ENCODE measurements around the gene PSMB5.

Gene PSMB5

DNA sequence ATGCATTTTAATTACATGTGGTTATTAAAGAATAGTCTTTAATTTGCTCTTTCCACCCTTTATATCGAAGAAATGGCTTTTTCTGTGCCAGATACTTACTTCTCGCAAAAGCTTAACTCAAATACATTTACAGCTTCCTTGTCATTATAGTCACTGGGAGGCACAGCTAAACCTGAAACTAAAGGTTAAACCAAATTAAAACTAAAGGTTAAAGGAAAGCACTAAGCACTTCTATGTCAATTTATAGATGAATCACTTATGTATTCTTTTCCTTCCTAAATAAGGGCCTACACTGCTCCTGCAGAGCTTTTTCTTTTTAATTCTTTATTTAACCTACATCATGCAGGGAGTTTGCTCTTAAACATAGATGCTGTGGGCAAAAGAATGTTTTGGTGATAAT is 33.8 kb downstream of the PSMB5 start:
- Histone ChIP-seq H2BK5ac (ENCODE audit: low read depth, low read length, poor library complexity, severe bottlenecking) (no peak overlapping the region), H3K27ac (ENCODE audit: low read length, poor library complexity, severe bottlenecking) (no peak overlapping the region), H3K4me1 (ENCODE audit: control insufficient read depth, insufficient read depth, low read depth, low read length) (no peaks in the 10 kb centered on the region), H3K9me3 (ENCODE audit: control insufficient read depth, low read length) (no peaks in the 10 kb centered on the region), H3K4ac (ENCODE audit: low read depth in 1 of 2, low read length in 2 of 2) (no peak overlapping the region), H2BK12ac (ENCODE audit: low read length in 2 of 2) (no peak overlapping the region), H3K14ac (ENCODE audit: low read length in 2 of 2) (no peak overlapping the region), H4K8ac (ENCODE audit: low read length) (no peak overlapping the region), H3K79me1 (replicated peaks; ENCODE audit: low read length, poor library complexity, severe bottlenecking) (no peaks in the 10 kb centered on the region), H3K4me3 (ENCODE audit: insufficient read depth in 1 of 2, low read depth in 1 of 2, low read length in 2 of 2) (no peak overlapping the region), H3K27me3 (ENCODE audit: control insufficient read depth in 1 of 2, insufficient read depth in 1 of 2, low read length in 2 of 2) (peaks cover 0 to 7% of the 10 kb centered on the region in 2 experiments), H3K9ac (ENCODE audit: low read length) (no peak overlapping the region), H3K36me3 (ENCODE audit: control insufficient read depth in 1 of 2, insufficient read depth in 2 of 2, low read depth in 1 of 2, low read length in 2 of 2) (peaks cover 0 to 8% of the 10 kb centered on the region in 2 experiments), H2BK120ac (ENCODE audit: low read depth, low read length) (no peak overlapping the region), H3K4me2 (ENCODE audit: low read length, poor library complexity, severe bottlenecking) (no peak overlapping the region), H3K18ac (ENCODE audit: low read depth in 1 of 2, low read length in 2 of 2) (no peak overlapping the region), H2BK15ac (ENCODE audit: low read depth, poor library complexity, severe bottlenecking) (no peak overlapping the region), H2AFZ (ENCODE audit: low read depth, low read length) (no peak overlapping the region), H2AK5ac (ENCODE audit: low read length, severe bottlenecking) (no peak overlapping the region), H3K23ac (ENCODE audit: low read length in 2 of 2) (no peak overlapping the region), H4K91ac (ENCODE audit: low read length) (no peak overlapping the region)
- DNase-seq, result no peak
- WGBS, result 100% methylated on average over 2 of the region's 2 CpGs

GRCh38 chr14:22998329-22999012 is 36.2 kb downstream of the PSMB5 start:
- Histone ChIP-seq H3K4me2 (ENCODE audit: low read length, poor library complexity, severe bottlenecking) (no peak overlapping the region), H2BK15ac (ENCODE audit: low read depth, poor library complexity, severe bottlenecking) (peak overlapping the region; percentile 33), H3K4ac (ENCODE audit: low read depth in 1 of 2, low read length in 2 of 2) (no peak overlapping the region), H3K27me3 (ENCODE audit: control insufficient read depth in 1 of 2, insufficient read depth in 1 of 2, low read length in 2 of 2) (peaks cover 0 to 7% of the 10 kb centered on the region in 2 experiments), H3K14ac (ENCODE audit: low read length in 2 of 2) (no peak overlapping the region), H2AK5ac (ENCODE audit: low read length, severe bottlenecking) (no peak overlapping the region), H2BK5ac (ENCODE audit: low read depth, low read length, poor library complexity, severe bottlenecking) (no peak overlapping the region), H3K4me1 (ENCODE audit: control insufficient read depth, insufficient read depth, low read depth, low read length) (peaks cover 5% of the 10 kb centered on the region), H3K9me3 (ENCODE audit: control insufficient read depth, low read length) (no peaks in the 10 kb centered on the region), H2AFZ (ENCODE audit: low read depth, low read length) (no peak overlapping the region), H3K18ac (ENCODE audit: low read depth in 1 of 2, low read length in 2 of 2) (no peak overlapping the region), H2BK120ac (ENCODE audit: low read depth, low read length) (no peak overlapping the region), H3K27ac (ENCODE audit: low read length, poor library complexity, severe bottlenecking) (no peak overlapping the region), H3K36me3 (ENCODE audit: control insufficient read depth in 1 of 2, insufficient read depth in 2 of 2, low read depth in 1 of 2, low read length in 2 of 2) (peaks cover 0 to 8% of the 10 kb centered on the region in 2 experiments), H3K23ac (ENCODE audit: low read length in 2 of 2) (no peak overlapping the region), H2BK12ac (ENCODE audit: low read length in 2 of 2) (no peak overlapping the region), H4K91ac (ENCODE audit: low read length) (peak overlapping the region; percentile 49), H3K9ac (ENCODE audit: low read length) (no peak overlapping the region), H3K79me1 (replicated peaks; ENCODE audit: low read length, poor library complexity, severe bottlenecking) (no peaks in the 10 kb centered on the region), H4K8ac (ENCODE audit: low read length) (no peak overlapping the region), H3K4me3 (ENCODE audit: insufficient read depth in 1 of 2, low read depth in 1 of 2, low read length in 2 of 2) (no peak overlapping the region)
- DNase-seq, result no peak
- 95% methylated on average over 16 of the region's 16 CpGs for WGBS

- no peaks in the 10 kb centered on the region for H3K9me3 ChIP-seq (ENCODE audit: control insufficient read depth, low read length)
- no peak overlapping the region for H2BK12ac ChIP-seq (ENCODE audit: low read length in 2 of 2)
- no peak overlapping the region for H3K18ac ChIP-seq (ENCODE audit: low read depth in 1 of 2, low read length in 2 of 2)
- no peak overlapping the region for H2BK5ac ChIP-seq (ENCODE audit: low read depth, low read length, poor library complexity, severe bottlenecking)
- H2AFZ ChIP-seq (ENCODE audit: low read depth, low read length), result no peak overlapping the region
- H3K4me1 ChIP-seq (ENCODE audit: control insufficient read depth, insufficient read depth, low read depth, low read length), result peaks cover 5% of the 10 kb centered on the region
- no peak overlapping the region for H2BK120ac ChIP-seq (ENCODE audit: low read depth, low read length)
- H3K4me3 ChIP-seq (ENCODE audit: insufficient read depth in 1 of 2, low read depth in 1 of 2, low read length in 2 of 2), result no peak overlapping the region
- 94% methylated on average over 6 of the region's 9 CpGs for WGBS
- H3K4ac ChIP-seq (ENCODE audit: low read depth in 1 of 2, low read length in 2 of 2), result no peak overlapping the region
- H4K8ac ChIP-seq (ENCODE audit: low read length), result no peak overlapping the region
- H3K27ac ChIP-seq (ENCODE audit: low read length, poor library complexity, severe bottlenecking), result no peak overlapping the region
- no peak overlapping the region for H3K14ac ChIP-seq (ENCODE audit: low read length in 2 of 2)
- no peak overlapping the region for H3K23ac ChIP-seq (ENCODE audit: low read length in 2 of 2)
- H3K4me2 ChIP-seq (ENCODE audit: low read length, poor library complexity, severe bottlenecking), result no peak overlapping the region
- no peak overlapping the region for H4K91ac ChIP-seq (ENCODE audit: low read length)
- peaks cover 0 to 8% of the 10 kb centered on the region in 2 experiments for H3K36me3 ChIP-seq (ENCODE audit: control insufficient read depth in 1 of 2, insufficient read depth in 2 of 2, low read depth in 1 of 2, low read length in 2 of 2)
- no peak overlapping the region for H2BK15ac ChIP-seq (ENCODE audit: low read depth, poor library complexity, severe bottlenecking)
- H3K79me1 ChIP-seq (replicated peaks; ENCODE audit: low read length, poor library complexity, severe bottlenecking), result no peaks in the 10 kb centered on the region
- H2AK5ac ChIP-seq (ENCODE audit: low read length, severe bottlenecking), result no peak overlapping the region
- H3K27me3 ChIP-seq (ENCODE audit: control insufficient read depth in 1 of 2, insufficient read depth in 1 of 2, low read length in 2 of 2), result peaks cover 0 to 7% of the 10 kb centered on the region in 2 experiments
- H3K9ac ChIP-seq (ENCODE audit: low read length), result no peak overlapping the region
- DNase-seq, result no peak
Observed at GRCh38 chr14:22997676-22998323, 36.9 kb downstream of the PSMB5 start.

DNA sequence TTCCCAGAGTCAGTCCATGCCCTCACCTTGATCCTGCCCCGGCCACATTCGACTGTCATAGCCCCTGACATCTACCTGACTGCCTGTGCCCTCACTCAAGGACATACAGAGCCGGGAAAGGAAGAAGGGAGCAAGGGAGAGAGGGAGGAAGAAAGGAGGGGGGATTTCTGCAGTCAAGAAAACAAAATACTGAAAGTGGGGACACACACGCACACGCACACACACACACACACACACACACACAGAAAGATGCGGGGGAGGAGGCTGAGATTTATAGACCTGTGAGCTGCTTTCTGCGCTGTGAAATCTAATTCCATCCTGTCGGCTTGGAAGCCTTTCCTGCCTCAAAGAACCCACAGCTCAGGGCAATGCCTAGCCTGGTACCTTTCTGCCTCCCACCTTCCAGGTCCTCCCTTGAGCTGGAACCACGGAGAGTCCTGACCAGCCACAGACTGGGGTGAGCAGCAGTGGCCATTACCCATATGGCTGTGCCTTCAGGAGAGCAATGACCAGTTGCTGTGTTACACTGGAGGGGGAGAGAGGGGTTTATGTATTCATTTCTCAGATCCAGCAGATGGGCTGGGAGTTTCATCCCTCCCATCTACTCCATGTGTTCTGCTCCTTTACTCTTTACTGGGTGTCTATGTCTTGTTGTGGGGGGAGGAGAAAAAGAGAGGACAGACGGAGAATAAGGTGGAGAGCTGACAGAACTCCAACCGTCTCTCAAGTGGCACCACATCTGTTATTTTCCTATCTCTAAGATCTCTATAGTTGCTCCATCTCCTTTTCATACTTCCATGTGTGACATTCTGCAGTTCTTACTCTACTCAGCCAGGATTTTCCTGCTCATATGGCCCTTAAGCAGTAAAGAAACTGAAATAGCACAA is 37.7 kb downstream of the PSMB5 start:
- Histone ChIP-seq H3K27ac (ENCODE audit: low read length, poor library complexity, severe bottlenecking) (no peak overlapping the region), H2AFZ (ENCODE audit: low read depth, low read length) (peak overlapping the region; percentile 15), H3K27me3 (ENCODE audit: control insufficient read depth in 1 of 2, insufficient read depth in 1 of 2, low read length in 2 of 2) (peaks cover 0 to 7% of the 10 kb centered on the region in 2 experiments), H2BK15ac (ENCODE audit: low read depth, poor library complexity, severe bottlenecking) (no peak overlapping the region), H2BK12ac (ENCODE audit: low read length in 2 of 2) (peak overlapping the region in 1 of 2 experiments; percentile 69), H3K9ac (ENCODE audit: low read length) (no peak overlapping the region), H3K14ac (ENCODE audit: low read length in 2 of 2) (no peak overlapping the region), H3K4me2 (ENCODE audit: low read length, poor library complexity, severe bottlenecking) (no peak overlapping the region), H4K91ac (ENCODE audit: low read length) (no peak overlapping the region), H3K4me1 (ENCODE audit: control insufficient read depth, insufficient read depth, low read depth, low read length) (peaks cover 5% of the 10 kb centered on the region), H3K79me1 (replicated peaks; ENCODE audit: low read length, poor library complexity, severe bottlenecking) (no peaks in the 10 kb centered on the region), H3K4ac (ENCODE audit: low read depth in 1 of 2, low read length in 2 of 2) (no peak overlapping the region), H2AK5ac (ENCODE audit: low read length, severe bottlenecking) (no peak overlapping the region), H3K18ac (ENCODE audit: low read depth in 1 of 2, low read length in 2 of 2) (peak overlapping the region in 1 of 2 experiments; percentile 14), H3K4me3 (ENCODE audit: insufficient read depth in 1 of 2, low read depth in 1 of 2, low read length in 2 of 2) (no peak overlapping the region), H3K9me3 (ENCODE audit: control insufficient read depth, low read length) (no peaks in the 10 kb centered on the region), H2BK120ac (ENCODE audit: low read depth, low read length) (no peak overlapping the region), H3K36me3 (ENCODE audit: control insufficient read depth in 1 of 2, insufficient read depth in 2 of 2, low read depth in 1 of 2, low read length in 2 of 2) (peaks cover 0 to 8% of the 10 kb centered on the region in 2 experiments), H4K8ac (ENCODE audit: low read length) (no peak overlapping the region), H2BK5ac (ENCODE audit: low read depth, low read length, poor library complexity, severe bottlenecking) (no peak overlapping the region), H3K23ac (ENCODE audit: low read length in 2 of 2) (no peak overlapping the region)
- no peak for DNase-seq
- 48% methylated on average over 7 of the region's 11 CpGs for WGBS

Data from mesenchymal stem cell (in vitro differentiated cells and primary cell).